ENCODE measurements around the gene KEL.

Gene KEL

DNA sequence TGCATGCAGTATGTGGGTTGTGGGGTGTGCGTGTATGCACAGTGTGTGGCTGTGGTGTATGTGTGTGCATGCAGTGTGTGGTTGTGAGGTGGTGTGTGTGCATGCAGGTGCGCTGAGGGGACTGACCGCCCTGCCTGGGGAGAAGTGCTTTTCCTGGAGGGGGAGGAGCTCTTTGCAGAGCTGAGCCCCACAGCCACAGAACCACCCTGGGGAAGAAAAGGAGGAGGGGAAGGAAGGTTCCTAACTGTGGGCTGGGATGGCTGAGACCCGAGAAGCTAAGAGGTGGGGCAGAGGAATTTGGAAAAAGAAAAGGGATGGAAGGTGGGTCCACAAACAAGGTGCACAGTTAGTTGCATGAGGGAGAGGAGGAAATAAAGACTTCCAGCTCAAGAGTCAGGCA lies 28.5 kb downstream of the KEL start, which contains the start of gene TRPV5:
Gene TRPV5, minus strand, starts transcription at position 123 of the 400 bp plus-strand sequence. CDS start 287 bp downstream, outside the sequence.
- H2AFZ ChIP-seq (ENCODE audit: low read depth) = no peak within 1 kb of the TSS
- TF ChIP-seq, protein P1, sequence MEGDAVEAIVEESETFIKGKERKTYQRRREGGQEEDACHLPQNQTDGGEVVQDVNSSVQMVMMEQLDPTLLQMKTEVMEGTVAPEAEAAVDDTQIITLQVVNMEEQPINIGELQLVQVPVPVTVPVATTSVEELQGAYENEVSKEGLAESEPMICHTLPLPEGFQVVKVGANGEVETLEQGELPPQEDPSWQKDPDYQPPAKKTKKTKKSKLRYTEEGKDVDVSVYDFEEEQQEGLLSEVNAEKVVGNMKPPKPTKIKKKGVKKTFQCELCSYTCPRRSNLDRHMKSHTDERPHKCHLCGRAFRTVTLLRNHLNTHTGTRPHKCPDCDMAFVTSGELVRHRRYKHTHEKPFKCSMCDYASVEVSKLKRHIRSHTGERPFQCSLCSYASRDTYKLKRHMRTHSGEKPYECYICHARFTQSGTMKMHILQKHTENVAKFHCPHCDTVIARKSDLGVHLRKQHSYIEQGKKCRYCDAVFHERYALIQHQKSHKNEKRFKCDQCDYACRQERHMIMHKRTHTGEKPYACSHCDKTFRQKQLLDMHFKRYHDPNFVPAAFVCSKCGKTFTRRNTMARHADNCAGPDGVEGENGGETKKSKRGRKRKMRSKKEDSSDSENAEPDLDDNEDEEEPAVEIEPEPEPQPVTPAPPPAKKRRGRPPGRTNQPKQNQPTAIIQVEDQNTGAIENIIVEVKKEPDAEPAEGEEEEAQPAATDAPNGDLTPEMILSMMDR (conservative IDR thresholded peaks at IDR 0.05; ENCODE audit: low read depth, low read length) = no peak
- no peak within 1 kb of the TSS for H3K9ac ChIP-seq
- H3K4me3 ChIP-seq (IDR thresholded peaks at IDR 0.05; ENCODE audit: insufficient read depth, low read depth, low read length) = no peak within 1 kb of the TSS
- H3K27me3 ChIP-seq (ENCODE audit: insufficient read depth, low read depth) = no peaks in the 10 kb centered on the region
- no peak within 1 kb of the TSS for H3K4me2 ChIP-seq
- H3K36me3 ChIP-seq (ENCODE audit: insufficient read depth) = no peaks in the 10 kb centered on the region
- no peak within 1 kb of the TSS for H3K27ac ChIP-seq
- H4K20me1 ChIP-seq (ENCODE audit: insufficient read depth) = no peaks in the 10 kb centered on the region
- H3K79me2 ChIP-seq (ENCODE audit: insufficient read depth, low read depth) = no peaks in the 10 kb centered on the region
- H3K4me1 ChIP-seq (ENCODE audit: low read depth, poor library complexity, severe bottlenecking) = no peaks in the 10 kb centered on the region

DNA sequence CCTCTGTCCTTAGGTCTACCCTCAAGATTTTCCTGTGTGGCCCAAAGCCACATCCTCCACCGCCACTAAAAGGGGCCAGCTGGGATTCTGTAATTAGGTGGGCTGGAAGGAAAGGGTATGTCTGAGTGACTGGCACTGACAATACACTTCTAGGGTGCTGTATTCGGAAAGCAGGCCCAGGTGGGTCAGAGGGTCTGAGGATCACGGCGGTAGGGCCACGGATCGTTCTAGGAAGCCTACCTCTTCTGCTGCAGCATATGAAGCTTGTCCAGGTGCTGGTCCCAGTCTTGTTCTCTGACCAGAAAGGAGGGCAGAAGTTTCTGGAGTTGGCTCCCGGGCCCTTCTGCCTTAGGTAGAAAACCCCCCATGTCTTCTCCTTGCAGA lies 29.1 kb downstream of the KEL start:
- H3K4me3 ChIP-seq (IDR thresholded peaks at IDR 0.05; ENCODE audit: insufficient read depth, low read depth, low read length) = no peak overlapping the region
- no peaks in the 10 kb centered on the region for H3K4me1 ChIP-seq (ENCODE audit: low read depth, poor library complexity, severe bottlenecking)
- no peaks in the 10 kb centered on the region for H3K36me3 ChIP-seq (ENCODE audit: insufficient read depth)
- H3K27me3 ChIP-seq (ENCODE audit: insufficient read depth, low read depth) = no peaks in the 10 kb centered on the region
- H2AFZ ChIP-seq (ENCODE audit: low read depth) = no peak overlapping the region
- H4K20me1 ChIP-seq (ENCODE audit: insufficient read depth) = no peaks in the 10 kb centered on the region
- no peak overlapping the region for H3K4me2 ChIP-seq
- no peak overlapping the region for H3K9ac ChIP-seq
- TF ChIP-seq, protein P1 (conservative IDR thresholded peaks at IDR 0.05; ENCODE audit: low read depth, low read length) = no peak
- H3K79me2 ChIP-seq (ENCODE audit: insufficient read depth, low read depth) = no peaks in the 10 kb centered on the region
- H3K27ac ChIP-seq = no peak overlapping the region

DNA sequence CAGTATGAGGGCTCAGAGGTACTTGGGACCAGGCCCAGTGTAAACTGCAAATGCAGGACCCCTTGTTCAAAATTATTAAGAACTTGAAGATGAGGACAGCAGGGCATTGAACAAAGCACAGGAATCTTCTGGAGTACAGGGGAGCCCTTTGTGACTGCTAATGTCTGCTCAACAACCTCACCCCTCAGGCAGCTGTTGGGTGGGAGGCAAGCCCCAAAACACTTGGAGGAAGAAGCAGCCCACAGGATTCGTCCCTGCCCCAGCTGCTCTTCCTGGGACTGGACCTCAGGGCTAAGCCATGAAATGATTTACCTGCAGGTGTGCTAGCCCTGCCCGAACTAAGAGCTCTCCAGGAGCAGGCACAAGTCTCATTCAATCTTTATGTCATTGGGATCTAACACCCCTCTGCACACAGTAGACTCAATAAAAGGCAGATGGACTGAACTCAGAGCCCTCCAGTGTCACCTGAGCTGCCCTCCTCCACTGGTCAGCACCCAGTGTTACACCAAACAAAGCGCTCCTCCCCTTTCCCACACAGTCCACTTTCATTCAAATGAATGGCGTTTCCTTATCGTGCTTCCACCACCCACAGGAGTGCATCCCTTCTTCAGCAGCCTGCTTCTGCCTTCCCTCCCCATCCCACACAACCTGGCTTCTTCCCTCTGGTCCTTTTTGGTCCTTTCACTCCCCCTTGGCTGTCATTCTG lies 29.6 kb downstream of the KEL start:
- Histone ChIP-seq H3K4me1 (ENCODE audit: low read depth, poor library complexity, severe bottlenecking) (no peaks in the 10 kb centered on the region), H3K27ac (no peak overlapping the region), H3K4me3 (IDR thresholded peaks at IDR 0.05; ENCODE audit: insufficient read depth, low read depth, low read length) (no peak overlapping the region), H4K20me1 (ENCODE audit: insufficient read depth) (no peaks in the 10 kb centered on the region), H2AFZ (ENCODE audit: low read depth) (no peak overlapping the region), H3K9ac (no peak overlapping the region), H3K79me2 (ENCODE audit: insufficient read depth, low read depth) (no peaks in the 10 kb centered on the region), H3K27me3 (ENCODE audit: insufficient read depth, low read depth) (no peaks in the 10 kb centered on the region), H3K36me3 (ENCODE audit: insufficient read depth) (no peaks in the 10 kb centered on the region), H3K4me2 (no peak overlapping the region)
- TF ChIP-seq, protein P1 (conservative IDR thresholded peaks at IDR 0.05; ENCODE audit: low read depth, low read length) = no peak

DNA sequence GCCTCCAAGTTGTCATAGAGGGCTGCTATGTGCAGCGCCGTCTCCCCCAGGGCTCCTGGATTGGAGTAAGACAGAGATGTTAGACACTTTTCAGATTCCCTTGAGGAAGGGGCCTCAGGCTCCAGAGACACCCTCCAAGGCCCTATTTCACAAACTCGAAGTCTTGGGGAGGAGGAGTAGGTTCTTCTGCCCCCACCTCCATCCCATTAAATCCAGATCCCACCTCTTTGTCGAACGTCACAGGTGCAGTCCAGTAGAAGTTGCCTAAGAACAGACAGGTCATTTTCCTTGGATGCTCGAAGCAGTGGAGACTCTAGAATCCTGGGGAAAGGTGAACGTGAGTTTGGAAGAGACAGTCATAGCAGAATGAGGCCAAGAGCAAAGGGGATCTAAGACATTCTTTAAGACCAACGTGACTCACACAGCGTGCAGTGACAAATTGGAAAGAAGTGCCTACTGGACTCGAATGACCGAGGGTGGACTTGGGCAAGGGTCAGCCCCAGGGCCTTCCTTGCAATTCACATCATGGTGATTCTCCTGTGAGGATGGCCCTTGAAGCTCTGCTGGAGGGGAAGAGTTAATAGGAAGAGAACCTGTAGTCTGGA lies 31.9 kb downstream of the KEL start:
- no peaks in the 10 kb centered on the region for H3K4me1 ChIP-seq (ENCODE audit: low read depth, poor library complexity, severe bottlenecking)
- H3K79me2 ChIP-seq (ENCODE audit: insufficient read depth, low read depth) = no peaks in the 10 kb centered on the region
- no peaks in the 10 kb centered on the region for H3K36me3 ChIP-seq (ENCODE audit: insufficient read depth)
- no peaks in the 10 kb centered on the region for H3K27me3 ChIP-seq (ENCODE audit: insufficient read depth, low read depth)
- TF ChIP-seq, protein P1 (conservative IDR thresholded peaks at IDR 0.05; ENCODE audit: low read depth, low read length) = no peak
- no peak overlapping the region for H3K27ac ChIP-seq
- no peak overlapping the region for H3K9ac ChIP-seq
- H3K4me3 ChIP-seq (IDR thresholded peaks at IDR 0.05; ENCODE audit: insufficient read depth, low read depth, low read length) = no peak overlapping the region
- H4K20me1 ChIP-seq (ENCODE audit: insufficient read depth) = no peaks in the 10 kb centered on the region
- H3K4me2 ChIP-seq = no peak overlapping the region
- H2AFZ ChIP-seq (ENCODE audit: low read depth) = no peak overlapping the region

Data from KMS-11 (cell line).